ENCODE data around the gene S1PR2. TPM values are rescaled to one million over a fixed set of nuclear protein-coding genes. Genes with fewer than 3 reads are reported as not detected.

S1PR2 gene
- total and polyA plus RNA-seq, 2 donors (not counting 3 experiments of a cell fraction or from before 2014, with no cell fraction given), result 0.70 to 1.0 TPM

- intact Hi-C loops (cut with micrococcal nuclease) (loop anchor here (10.0 kb wide), 2 partner anchors 85 to 195 kb away; partner anchors contain the start of genes ANGPTL6, PPAN and TYK2), dilution Hi-C loops (cut with MboI; ENCODE audit: extremely low pct_ligation_motif_present, low sequenced_read_pairs) (no loop called here)
- Histone ChIP-seq H3K27me3 (ENCODE audit: control insufficient read depth in 2 of 2, insufficient read depth in 2 of 2, low read length in 2 of 2) (no peaks in the 10 kb centered on the region), H3K9ac (replicated peaks; ENCODE audit: extremely low read depth, insufficient read depth, low read length) (no peak overlapping the region), H4K20me1 (replicated peaks; ENCODE audit: control insufficient read depth, extremely low read depth, insufficient read depth, low read length) (no peaks in the 10 kb centered on the region), H3K36me3 (ENCODE audit: control insufficient read depth in 2 of 2, extremely low read depth in 1 of 2, insufficient read depth in 2 of 2, low read length in 2 of 2) (peaks cover 0 to 6% of the 10 kb centered on the region in 2 experiments), H3K4me1 (ENCODE audit: control insufficient read depth, extremely low read depth, insufficient read depth, low read length) (peaks cover 13% of the 10 kb centered on the region), H3K4me2 (ENCODE audit: insufficient read depth, low read length) (no peak overlapping the region), H3K9me3 (replicated peaks; ENCODE audit: control insufficient read depth, insufficient read depth, low read length) (no peaks in the 10 kb centered on the region), H3K27ac (ENCODE audit: insufficient read depth, low read depth, low read length) (no peak overlapping the region), H3K79me2 (ENCODE audit: control insufficient read depth, insufficient read depth, low read length) (peaks cover 88% of the 10 kb centered on the region), H2AFZ (ENCODE audit: low read depth, low read length) (no peak overlapping the region), H3K9me1 (replicated peaks; ENCODE audit: control insufficient read depth, extremely low read depth, insufficient read depth, low read length) (no peaks in the 10 kb centered on the region), H3K4me3 (replicated peaks in 1 of 3; ENCODE audit: insufficient read depth in 1 of 3, low read depth in 1 of 3, low read length in 3 of 3) (no peak overlapping the region)
- no peak for DNase-seq (ENCODE audit: low read depth, low spot score)
- TF ChIP-seq MAX (IDR thresholded peaks at IDR 0.05; ENCODE audit: insufficient read depth, insufficient read length) (no peak), EZH2 (IDR thresholded peaks at IDR 0.05; ENCODE audit: borderline replicate concordance, low read depth, low read length, severe bottlenecking) (no peak), FOS (IDR thresholded peaks at IDR 0.05; ENCODE audit: borderline replicate concordance, insufficient read depth, low read length) (no peak)
- no peak for FAIRE-seq
- ChIA-PET CTCF (interaction anchor here (1.0 to 1.7 kb wide), 2 partner anchors 9 to 60 kb away, joined by 3 to 9 read pairs; no protein-coding TSS in a partner anchor), POLR2A (interaction anchor here (0.6 kb wide), 1 partner anchor 617 kb away, joined by 5 read pairs; no protein-coding TSS in a partner anchor)
- BruUV-seq (replicated peaks), result no TSS peak
Measured at GRCh38 chr19:10190026-10190425, 41.1 kb downstream of the S1PR2 start.

GRCh38 chr19:10189616-10190015 lies 41.5 kb downstream of the S1PR2 start:
- intact Hi-C loops (cut with micrococcal nuclease), result loop anchor here (10.0 kb wide), 2 partner anchors 85 to 195 kb away; partner anchors contain the start of genes ANGPTL6, PPAN and TYK2
- no peaks in the 10 kb centered on the region for H3K9me1 ChIP-seq (replicated peaks; ENCODE audit: control insufficient read depth, extremely low read depth, insufficient read depth, low read length)
- FAIRE-seq (no peak), DNase-seq (ENCODE audit: low read depth, low spot score) (no peak)
- no peak overlapping the region for H3K27ac ChIP-seq (ENCODE audit: insufficient read depth, low read depth, low read length)
- H4K20me1 ChIP-seq (replicated peaks; ENCODE audit: control insufficient read depth, extremely low read depth, insufficient read depth, low read length), result no peaks in the 10 kb centered on the region
- H3K27me3 ChIP-seq (ENCODE audit: control insufficient read depth in 2 of 2, insufficient read depth in 2 of 2, low read length in 2 of 2), result no peaks in the 10 kb centered on the region
- ChIA-PET POLR2A (no interaction called here), CTCF (interaction anchor here (1.7 kb wide), 1 partner anchor 60 kb away, joined by 9 read pairs; no protein-coding TSS in a partner anchor)
- peaks cover 92% of the 10 kb centered on the region for H3K79me2 ChIP-seq (ENCODE audit: control insufficient read depth, insufficient read depth, low read length)
- no peak overlapping the region for H3K4me2 ChIP-seq (ENCODE audit: insufficient read depth, low read length)
- dilution Hi-C loops (cut with MboI; ENCODE audit: extremely low pct_ligation_motif_present, low sequenced_read_pairs), result no loop called here
- H3K4me1 ChIP-seq (ENCODE audit: control insufficient read depth, extremely low read depth, insufficient read depth, low read length), result peaks cover 13% of the 10 kb centered on the region
- H3K9me3 ChIP-seq (replicated peaks; ENCODE audit: control insufficient read depth, insufficient read depth, low read length), result no peaks in the 10 kb centered on the region
- H3K9ac ChIP-seq (replicated peaks; ENCODE audit: extremely low read depth, insufficient read depth, low read length), result no peak overlapping the region
- TF ChIP-seq MYC (IDR thresholded peaks at IDR 0.05; ENCODE audit: low read depth, low read length), result no peak
- no peak for TF ChIP-seq CTCF (IDR thresholded peaks at IDR 0.05; ENCODE audit: extremely low read depth in 1 of 2, insufficient read depth in 1 of 2, low read depth in 1 of 2, low read length in 2 of 2)
- TF ChIP-seq POLR2AphosphoS5 (IDR thresholded peaks at IDR 0.05; ENCODE audit: insufficient read depth, low read depth, low read length), result no peak
- no TSS peak for BruUV-seq (replicated peaks)
- H3K4me3 ChIP-seq (replicated peaks in 1 of 3; ENCODE audit: insufficient read depth in 1 of 3, low read depth in 1 of 3, low read length in 3 of 3), result no peak overlapping the region
- peaks cover 0 to 6% of the 10 kb centered on the region in 2 experiments for H3K36me3 ChIP-seq (ENCODE audit: control insufficient read depth in 2 of 2, extremely low read depth in 1 of 2, insufficient read depth in 2 of 2, low read length in 2 of 2)
- H2AFZ ChIP-seq (ENCODE audit: low read depth, low read length), result no peak overlapping the region
